Skeletal muscle tissue (tissue), 4 donors: ENCODE data around the gene MTM1. TPM values are rescaled to one million over a fixed set of nuclear protein-coding genes. Genes with fewer than 3 reads are reported as not detected.

ENCODE experiments used
- H3K27ac ChIP-seq: one replicate; pipeline ENCODE4 v1.7.0; 2013; ENCODE audit warnings: mild to moderate bottlenecking, low read depth, low read length, inconsistent platforms
- H3K27me3 ChIP-seq, 3 donors: one replicate each; pipeline ENCODE4 v1.7.0; 2013; ENCODE audit warnings: low read length in 3 of 3; ENCODE audit not compliant: control insufficient read depth in 3 of 3, insufficient read depth in 3 of 3
- H3K36me3 ChIP-seq, 3 donors: one replicate each; pipeline ENCODE4 v1.7.0; 2013; ENCODE audit warnings: low read length in 3 of 3; ENCODE audit not compliant: control insufficient read depth in 3 of 3, insufficient read depth in 3 of 3
- H3K4me1 ChIP-seq, 3 donors: one replicate each; pipeline ENCODE4 v1.7.0; 2013; ENCODE audit warnings: low read length in 3 of 3, mild to moderate bottlenecking in 3 of 3; ENCODE audit not compliant: control insufficient read depth in 3 of 3, insufficient read depth in 3 of 3
- H3K4me3 ChIP-seq, 3 donors: one replicate each; pipeline ENCODE4 v1.7.0; 2013; ENCODE audit warnings: low read length in 3 of 3
- H3K9ac ChIP-seq, 3 donors: one replicate each; pipeline ENCODE4 v1.7.0; 2013; ENCODE audit warnings: low read length in 3 of 3, mild to moderate bottlenecking in 3 of 3, moderate library complexity in 2 of 3, low read depth in 1 of 3
- H3K9me3 ChIP-seq, 3 donors: one replicate each; pipeline ENCODE4 v1.7.0; 2013; ENCODE audit warnings: low read length in 3 of 3; ENCODE audit not compliant: control insufficient read depth in 3 of 3
- total RNA-seq: library from RNA; depleted of rRNA; stranded (reverse); fragments of >200 nt; gene quantifications from one replicate; pipeline ENCODE4 v1.2.3, GENCODE V29; 2014
- donor health status: Osteomylitis.

Gene MTM1
- total RNA-seq, 1 donor from 2014 or later: 9.4 TPM

DNA sequence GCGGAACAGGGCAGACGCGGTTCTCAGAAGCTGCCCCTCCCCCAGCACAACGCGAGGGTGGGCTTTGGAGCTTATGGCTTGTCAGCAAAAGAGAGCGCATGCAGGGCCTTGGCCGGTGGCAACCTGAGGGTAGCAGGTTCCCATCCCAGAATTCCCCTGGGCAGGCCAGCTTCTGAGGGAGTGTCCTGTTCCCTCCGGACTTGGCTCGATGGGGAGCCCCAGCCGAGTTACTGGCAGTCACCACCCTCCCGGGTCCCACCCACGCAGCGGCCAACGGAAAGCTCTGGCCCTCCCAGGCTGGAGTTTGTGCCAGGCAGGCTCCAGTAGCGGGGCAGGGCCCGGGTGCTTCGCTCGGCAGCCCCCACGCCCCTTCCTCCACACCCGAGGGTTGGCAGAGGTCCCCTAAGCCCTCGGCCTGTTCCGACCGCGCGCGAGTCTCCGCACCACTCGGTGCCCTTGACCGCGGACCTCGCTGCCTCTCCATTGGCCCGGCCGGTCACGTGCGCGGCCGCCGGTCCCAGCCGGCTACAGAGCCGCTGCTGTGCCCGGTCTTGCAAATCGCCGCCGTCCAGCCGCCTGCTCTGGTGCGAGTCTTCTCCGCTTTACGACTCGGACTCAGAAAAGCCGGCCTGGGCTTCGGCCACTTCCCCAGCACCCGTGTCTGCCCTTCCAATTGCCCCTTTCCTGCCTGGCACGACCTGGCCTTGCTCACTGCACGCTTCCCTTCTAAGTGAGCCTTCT lies 20.9 kb upstream of the MTM1 start:
- Histone ChIP-seq H3K4me1 (peaks cover 14 to 28% (median 21%) of the 10 kb centered on the region in 3 donors), H3K27ac (peak overlapping the region; percentile 70), H3K4me3 (peak overlapping the region; percentile 59 to 71 (median 68)), H3K27me3 (no peaks in the 10 kb centered on the region), H3K36me3 (no peaks in the 10 kb centered on the region), H3K9ac (peak overlapping the region; percentile 50 to 86 (median 77)), H3K9me3 (no peaks in the 10 kb centered on the region)

DNA sequence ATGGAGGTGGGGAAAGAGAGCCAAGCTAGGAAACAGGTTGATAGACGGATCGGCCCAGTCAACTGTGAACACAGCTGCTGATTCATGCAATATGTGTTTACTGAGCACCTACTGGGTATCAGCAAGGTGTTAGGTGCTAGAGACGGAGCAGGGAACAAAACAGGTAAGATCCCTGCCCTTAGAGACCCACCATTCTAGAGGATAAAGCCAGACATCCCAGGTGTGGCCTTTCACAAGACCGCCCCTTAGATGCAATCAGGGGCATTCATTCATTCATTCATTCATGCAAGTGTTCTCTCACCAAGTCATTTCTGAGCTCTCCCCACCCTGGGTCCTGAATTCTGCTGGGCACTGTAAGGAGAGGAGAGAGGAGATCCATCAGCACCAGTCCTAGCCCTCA lies 20.2 kb upstream of the MTM1 start:
- Histone ChIP-seq H3K9ac (peak overlapping the region; percentile 50 to 86 (median 77)), H3K27ac (peak overlapping the region; percentile 70), H3K27me3 (no peaks in the 10 kb centered on the region), H3K36me3 (no peaks in the 10 kb centered on the region), H3K9me3 (no peaks in the 10 kb centered on the region), H3K4me3 (peak overlapping the region; percentile 59 to 71 (median 68)), H3K4me1 (peaks cover 8 to 23% (median 14%) of the 10 kb centered on the region in 3 donors)

DNA sequence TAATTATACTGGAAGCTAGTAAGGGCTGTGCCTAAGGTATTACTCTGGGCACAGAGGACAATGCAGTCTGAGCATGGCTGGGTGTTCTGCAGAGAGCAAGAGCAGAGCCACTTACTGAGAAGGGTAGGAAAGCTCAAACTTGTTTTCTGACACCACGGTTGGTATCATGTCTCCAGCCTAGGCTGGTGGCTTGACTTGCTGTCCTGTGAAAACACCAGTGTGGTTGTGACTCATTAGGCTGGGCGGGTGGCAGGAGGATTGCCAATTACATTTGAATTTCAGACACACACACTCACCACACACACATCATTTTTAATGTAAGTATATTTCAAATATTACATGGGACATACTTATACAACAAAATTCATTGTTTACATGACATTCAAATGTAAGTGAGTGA lies 19.7 kb upstream of the MTM1 start:
- Histone ChIP-seq H3K4me1 (peaks cover 5 to 20% (median 10%) of the 10 kb centered on the region in 3 donors), H3K27me3 (no peaks in the 10 kb centered on the region), H3K9ac (no peak overlapping the region), H3K36me3 (no peaks in the 10 kb centered on the region), H3K27ac (no peak overlapping the region), H3K4me3 (no peak overlapping the region), H3K9me3 (no peaks in the 10 kb centered on the region)

DNA sequence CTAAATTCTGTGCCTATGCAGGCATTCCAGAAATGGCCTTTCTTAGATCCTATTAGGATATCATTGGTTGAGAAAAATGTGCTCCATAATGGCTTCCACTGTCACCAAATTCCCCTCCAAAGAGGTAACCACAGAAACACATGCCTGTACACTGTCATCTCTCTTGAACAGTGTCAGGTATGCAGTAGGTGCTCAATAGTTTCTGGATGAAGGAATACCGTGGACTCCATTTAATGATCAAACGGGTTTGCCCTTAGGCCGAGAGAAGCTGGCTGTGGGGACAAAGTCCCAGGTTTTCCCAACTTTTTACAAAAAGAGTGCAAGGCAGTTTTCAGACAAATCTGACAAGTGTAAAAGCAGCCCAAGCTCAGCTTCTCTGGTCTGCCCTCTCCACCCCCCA lies 16.5 kb upstream of the MTM1 start:
- H3K36me3 ChIP-seq: no peaks in the 10 kb centered on the region
- H3K9me3 ChIP-seq: no peaks in the 10 kb centered on the region
- H3K27ac ChIP-seq: no peak overlapping the region
- H3K27me3 ChIP-seq: no peaks in the 10 kb centered on the region
- no peak overlapping the region for H3K9ac ChIP-seq
- peaks cover 5 to 13% (median 8%) of the 10 kb centered on the region in 3 donors for H3K4me1 ChIP-seq
- H3K4me3 ChIP-seq: no peak overlapping the region

DNA sequence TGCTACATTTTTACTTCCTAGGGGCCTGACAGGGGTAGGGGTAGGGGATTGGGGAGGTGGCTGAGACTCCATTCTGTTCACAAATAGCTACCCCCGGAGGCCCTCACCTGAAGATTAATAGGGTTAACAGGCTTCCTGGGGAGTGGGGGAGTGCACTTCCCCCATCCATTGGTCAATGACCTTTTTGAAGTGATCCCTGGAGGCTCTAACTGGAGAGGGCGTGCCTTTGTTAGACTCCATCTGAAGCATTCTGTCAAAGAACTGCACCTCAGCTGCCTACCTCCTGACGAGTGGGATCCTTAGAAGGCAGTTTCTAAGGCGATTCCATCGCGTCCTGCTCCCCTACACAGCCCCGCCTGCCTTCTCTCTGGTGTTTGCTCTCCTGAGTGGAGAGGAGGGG lies 10.0 kb upstream of the MTM1 start:
- Histone ChIP-seq H3K27ac (no peak overlapping the region), H3K27me3 (no peaks in the 10 kb centered on the region), H3K9me3 (no peaks in the 10 kb centered on the region), H3K4me1 (no peaks in the 10 kb centered on the region), H3K4me3 (no peak overlapping the region), H3K9ac (no peak overlapping the region), H3K36me3 (no peaks in the 10 kb centered on the region)

DNA sequence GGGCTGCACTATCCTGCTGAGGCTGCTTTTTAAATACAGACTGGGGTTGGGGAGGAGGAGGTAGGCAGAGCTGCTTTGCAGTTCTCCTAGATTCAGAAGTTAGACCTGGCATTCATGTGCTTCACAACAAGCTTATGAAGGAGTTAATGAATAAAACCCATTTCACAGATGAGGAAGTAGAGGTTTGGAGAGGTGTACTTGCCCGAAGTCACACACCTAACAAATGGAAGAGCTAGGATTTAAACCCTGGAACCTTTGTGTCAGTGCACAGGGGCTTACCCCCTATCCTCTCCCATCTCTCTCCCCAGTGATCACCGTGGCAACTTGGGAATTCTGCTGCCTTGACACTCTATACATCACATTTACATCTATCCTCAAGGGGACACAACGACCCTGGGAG lies 3.6 kb upstream of the MTM1 start:
- Histone ChIP-seq H3K9me3 (no peaks in the 10 kb centered on the region), H3K36me3 (no peaks in the 10 kb centered on the region), H3K4me1 (peaks cover 4 to 6% (median 5%) of the 10 kb centered on the region in 3 donors), H3K27me3 (no peaks in the 10 kb centered on the region), H3K9ac (no peak overlapping the region), H3K4me3 (no peak overlapping the region), H3K27ac (no peak overlapping the region)

DNA sequence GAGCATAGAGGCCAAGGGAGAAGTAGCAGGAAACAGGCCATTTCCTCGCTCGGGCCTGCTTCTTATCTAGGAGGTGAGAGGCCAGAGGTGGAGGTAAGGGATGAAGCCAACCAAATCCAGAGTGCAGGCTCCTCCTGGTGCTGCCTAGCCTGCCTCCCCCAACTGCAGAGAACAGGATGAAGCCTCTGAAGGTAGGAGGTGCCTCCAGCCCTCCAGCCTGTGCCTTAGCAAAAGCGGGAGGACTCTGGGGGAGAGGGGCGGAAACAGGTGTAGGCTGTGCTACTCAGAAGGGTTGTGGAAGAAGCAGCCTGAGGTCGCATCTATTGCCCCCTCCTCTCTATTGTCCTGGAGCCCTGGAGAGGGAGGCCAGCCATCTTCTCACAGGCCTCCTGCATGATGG lies 2.9 kb upstream of the MTM1 start:
- Histone ChIP-seq H3K27me3 (no peaks in the 10 kb centered on the region), H3K4me1 (peaks cover 4 to 7% (median 5%) of the 10 kb centered on the region in 3 donors), H3K9ac (no peak overlapping the region), H3K36me3 (no peaks in the 10 kb centered on the region), H3K4me3 (no peak overlapping the region), H3K9me3 (no peaks in the 10 kb centered on the region), H3K27ac (no peak overlapping the region)

DNA sequence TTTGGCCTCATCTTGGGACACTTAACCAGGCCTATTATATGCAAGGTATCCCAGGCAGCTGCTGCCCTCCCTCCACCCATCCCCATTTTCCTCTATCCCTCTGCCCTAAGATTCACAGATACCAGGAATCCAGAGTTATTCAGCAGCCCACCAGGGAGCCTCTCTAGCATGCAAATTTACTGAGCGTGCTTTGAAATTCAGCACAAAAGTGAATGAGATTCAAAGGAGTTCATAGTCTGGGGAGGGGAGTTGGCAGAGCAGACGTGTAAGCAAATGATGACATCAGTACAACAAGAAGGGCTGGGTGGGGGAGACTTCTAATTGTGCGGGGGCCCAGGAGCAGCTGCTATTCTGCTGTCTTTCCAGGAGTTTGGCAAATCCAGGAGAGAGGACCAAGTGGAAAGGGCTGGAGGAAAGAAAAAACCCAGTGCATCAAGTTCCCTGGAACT lies 1.7 kb upstream of the MTM1 start:
- Histone ChIP-seq H3K4me3 (no peak overlapping the region), H3K27me3 (no peaks in the 10 kb centered on the region), H3K4me1 (peaks cover 4 to 7% (median 5%) of the 10 kb centered on the region in 3 donors), H3K36me3 (no peaks in the 10 kb centered on the region), H3K9ac (no peak overlapping the region), H3K9me3 (no peaks in the 10 kb centered on the region), H3K27ac (no peak overlapping the region)

DNA sequence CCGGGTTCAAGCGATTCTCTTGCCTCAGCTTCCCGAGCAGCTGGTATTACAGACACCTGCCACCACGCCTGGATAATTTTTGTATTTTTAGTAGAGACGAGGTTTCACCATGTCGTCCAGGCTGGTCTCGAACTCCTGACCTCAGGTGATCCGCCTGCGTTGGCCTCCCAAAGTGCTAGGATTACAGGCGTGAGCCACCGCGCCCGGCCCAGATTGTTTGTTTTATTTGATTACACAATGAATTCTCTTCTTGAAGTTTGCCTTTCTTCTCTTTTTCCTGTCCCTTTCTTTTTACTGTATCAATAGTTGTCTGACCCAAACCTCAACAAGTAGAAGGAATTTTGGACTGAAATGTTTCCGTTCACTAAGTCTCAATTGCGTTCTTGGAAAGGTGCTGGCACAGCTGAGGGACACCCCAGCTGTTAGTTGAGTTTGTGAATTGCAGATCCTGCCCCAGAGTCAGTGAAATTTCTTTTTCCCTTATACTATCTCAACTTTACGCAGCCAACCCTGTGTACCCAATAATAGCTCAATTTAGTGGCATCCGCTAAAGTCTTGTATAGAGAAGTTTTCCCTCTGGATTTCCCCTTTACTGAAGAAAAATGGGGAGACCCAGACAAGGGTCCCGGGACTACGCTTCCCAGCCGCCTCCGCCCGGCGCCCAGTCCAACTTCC lies 639 bp upstream of the MTM1 start:
- H3K9ac ChIP-seq: peak overlapping the region in 1 of 3 donors; percentile 60
- peak overlapping the region in 2 of 3 donors; percentile 54 to 60 for H3K4me3 ChIP-seq
- H3K9me3 ChIP-seq: no peaks in the 10 kb centered on the region
- no peaks in the 10 kb centered on the region for H3K27me3 ChIP-seq
- peaks cover 9 to 14% (median 12%) of the 10 kb centered on the region in 3 donors for H3K4me1 ChIP-seq
- H3K27ac ChIP-seq: no peak overlapping the region
- no peaks in the 10 kb centered on the region for H3K36me3 ChIP-seq

DNA sequence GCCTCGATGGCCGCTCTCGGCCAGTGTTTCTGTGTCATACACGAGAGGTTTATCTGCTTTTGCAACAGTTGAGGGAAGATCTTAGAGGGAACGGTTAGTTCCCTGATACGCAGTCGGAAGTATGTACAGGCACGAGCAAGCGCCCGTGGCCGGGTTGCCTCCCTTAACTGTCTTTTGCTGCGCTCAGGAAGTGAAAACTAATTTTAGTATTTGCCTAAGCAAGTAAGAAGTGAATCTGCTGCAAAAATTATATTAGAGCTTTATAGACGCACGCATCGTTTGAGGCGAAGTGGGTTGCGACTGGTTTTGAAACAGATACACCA lies 695 bp downstream of the MTM1 start:
- Histone ChIP-seq H3K9me3 (no peaks in the 10 kb centered on the region), H3K4me3 (peak overlapping the region; percentile 70 to 77 (median 75)), H3K36me3 (no peaks in the 10 kb centered on the region), H3K4me1 (peaks cover 9 to 14% (median 12%) of the 10 kb centered on the region in 3 donors), H3K27ac (peak overlapping the region; percentile 71), H3K9ac (peak overlapping the region; percentile 65 to 79 (median 76)), H3K27me3 (no peaks in the 10 kb centered on the region)
